Stimulated activated CD4-positive, alpha-beta T cell treated with anti-CD3 and anti-CD28 coated beads, Interleukin-2, amount 100 ng/mL, for 4 hours (primary cell): ENCODE measurements around the gene SPAM1.
"Not testable (repeated sequence)": the region's sequence is repeated elsewhere in the genome, so short reads cannot be mapped to it uniquely, and the experiment has no call there.

Experiments used
- DNase-seq: peaks from one replicate; pipeline ENCODE4 v3.0.0-alpha.2; 2020; ENCODE audit warnings: low read depth

SPAM1 gene

DNA sequence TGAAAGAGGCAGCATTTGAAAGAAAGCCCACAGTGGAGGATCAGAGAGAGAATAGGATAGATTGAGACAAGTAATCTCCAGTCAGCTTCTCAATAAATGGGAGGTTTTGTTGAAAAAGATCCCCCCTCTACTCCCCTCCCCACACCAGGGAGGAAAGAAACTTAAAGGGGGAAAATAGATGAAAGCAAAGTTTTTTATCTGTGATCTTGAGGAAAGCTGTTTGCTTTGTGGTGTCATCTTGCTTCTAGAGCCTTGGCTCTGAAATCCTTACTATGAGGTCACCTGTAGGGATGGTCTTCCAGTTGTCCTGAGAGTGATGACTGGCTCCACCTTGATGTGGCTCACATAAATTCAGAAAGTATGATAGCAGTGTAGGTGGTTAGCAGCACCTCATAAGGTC, at the start of gene SPAM1:
SPAM1 (plus strand) TSS at position 301 of the 400 bp plus-strand sequence. CDS start 28,330 bp downstream, outside the sequence.
- no peak for DNase-seq

GRCh38 chr7:123876557-123877256, 48.3 kb upstream of the SPAM1 start:
- no peak for DNase-seq

DNA sequence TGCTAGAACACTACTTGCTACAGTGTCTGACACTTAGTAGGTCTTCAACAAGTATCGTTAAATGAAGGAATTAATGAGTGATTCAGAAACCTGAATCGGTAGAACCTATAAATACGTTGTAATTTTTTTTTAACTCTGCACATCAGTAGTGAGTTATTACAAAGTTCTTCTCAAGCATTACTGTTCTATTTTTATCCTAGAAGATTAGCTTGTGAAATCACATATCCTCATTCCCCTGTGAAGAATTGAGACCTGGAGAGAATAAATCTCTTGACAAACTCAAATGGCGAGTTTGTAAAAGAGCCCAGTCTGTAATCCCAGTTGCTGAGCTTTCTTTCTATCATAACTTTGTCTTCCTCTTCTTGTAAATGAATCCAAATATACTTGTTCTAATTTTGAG, 45.4 kb upstream of the SPAM1 start:
- no peak for DNase-seq

DNA sequence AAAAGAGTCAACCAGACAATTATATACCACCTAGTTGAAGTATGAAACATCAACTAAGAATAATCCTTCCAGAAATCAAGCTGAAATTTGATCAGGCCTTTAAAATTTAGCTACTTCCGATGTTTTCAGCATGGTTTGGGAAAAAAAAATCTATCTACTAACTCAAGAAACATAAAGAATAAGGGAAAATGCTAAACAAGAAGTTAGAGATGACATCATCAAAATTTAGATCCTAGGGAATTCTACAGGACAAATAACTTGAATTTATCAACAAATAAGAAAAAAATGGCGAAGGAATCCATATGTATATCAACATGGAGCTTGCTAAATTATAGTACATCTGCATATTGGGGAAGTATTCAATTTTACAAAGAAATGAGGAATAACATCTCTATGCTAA, 43.7 kb upstream of the SPAM1 start:
- DNase-seq: no peak

- DNase-seq: no peak
These were observed 41.9 kb upstream of the SPAM1 start for GRCh38 chr7:123883154-123883553.

GRCh38 chr7:123888192-123888591, 36.8 kb upstream of the SPAM1 start:
- DNase-seq: no peak

DNA sequence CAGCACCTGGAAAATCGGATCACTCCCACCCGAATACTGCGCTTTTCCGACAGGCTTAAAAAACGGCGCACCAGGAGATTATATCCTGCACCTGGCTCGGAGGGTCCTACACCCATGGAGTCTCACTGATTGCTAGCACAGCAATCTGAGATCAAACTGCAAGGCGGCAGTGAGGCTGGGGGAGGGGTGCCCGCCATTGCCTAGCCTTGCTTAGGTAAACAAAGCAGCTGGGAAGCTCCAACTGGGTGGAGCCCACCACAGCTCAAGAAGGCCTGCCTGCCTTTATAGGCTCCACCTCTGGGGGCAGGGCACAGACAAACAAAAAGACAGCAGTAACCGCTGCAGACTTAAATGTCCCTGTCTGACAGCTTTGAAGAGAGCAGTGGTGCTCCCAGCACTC, 30.3 kb upstream of the SPAM1 start:
- not testable (repeated sequence) for DNase-seq

DNA sequence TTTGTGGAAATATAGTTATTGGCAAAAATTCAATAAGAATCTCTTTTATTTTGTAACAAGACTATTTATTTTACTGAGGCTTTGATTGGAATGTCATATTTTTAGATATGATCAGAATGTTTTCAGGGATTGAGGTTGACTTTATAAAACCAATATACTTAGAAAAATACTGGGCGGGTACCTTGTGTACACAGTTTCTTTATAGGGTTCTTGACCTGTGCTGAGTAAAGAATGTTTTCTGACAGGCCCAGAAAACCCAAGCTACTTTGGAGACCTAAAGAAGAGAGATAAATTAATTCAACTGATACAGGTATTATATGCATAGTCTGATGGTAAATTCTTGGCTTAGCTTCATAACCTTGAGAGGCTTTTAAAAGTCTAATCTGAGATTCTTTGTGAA, 23.9 kb upstream of the SPAM1 start:
- no peak for DNase-seq

DNA sequence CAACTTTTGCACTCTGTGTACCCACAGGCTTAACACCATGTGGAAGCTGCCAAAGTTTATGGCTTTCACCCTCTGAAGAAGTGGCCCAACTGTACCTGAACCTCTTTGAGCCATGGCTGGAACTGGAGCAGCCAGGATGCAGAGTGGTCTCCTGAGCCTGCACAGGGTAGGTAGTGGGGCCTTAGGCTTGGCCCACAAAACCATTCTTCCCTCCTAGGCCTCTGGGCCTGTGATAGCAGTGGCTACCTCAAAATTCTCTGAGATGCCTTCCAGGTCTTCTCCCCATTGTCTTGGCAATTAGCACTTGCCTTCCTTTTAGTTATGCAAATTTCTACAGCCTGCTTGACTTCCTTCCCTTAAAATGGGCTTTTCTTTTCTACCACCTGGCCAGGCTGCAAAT, 19.3 kb upstream of the SPAM1 start:
- DNase-seq: no peak

DNA sequence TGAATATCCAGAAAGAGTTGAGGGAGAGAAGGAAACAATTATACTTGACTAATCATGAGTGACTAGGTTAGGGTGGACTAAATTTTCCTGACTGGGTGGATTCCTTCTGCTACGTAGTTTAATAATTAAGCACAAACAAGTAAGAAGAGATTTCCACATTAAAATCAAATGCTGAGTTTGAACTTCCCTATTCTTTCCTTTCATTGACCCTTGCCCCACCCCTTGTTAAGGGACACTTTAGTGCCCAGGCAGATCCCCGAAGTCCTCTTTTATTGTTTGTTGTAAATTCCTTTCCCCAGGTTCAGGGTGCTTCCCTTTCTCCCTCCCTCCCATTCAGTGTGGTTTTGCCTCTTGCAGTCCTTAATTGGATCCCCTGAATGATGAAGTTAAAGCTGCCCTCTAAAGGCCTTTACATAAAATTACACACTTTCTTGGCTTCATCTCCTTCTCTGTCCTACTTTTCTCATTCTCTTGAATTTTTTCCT, 8.8 kb upstream of the SPAM1 start:
- DNase-seq: no peak

GRCh38 chr7:123917878-123918277, 7.2 kb upstream of the SPAM1 start:
- no peak for DNase-seq

DNA sequence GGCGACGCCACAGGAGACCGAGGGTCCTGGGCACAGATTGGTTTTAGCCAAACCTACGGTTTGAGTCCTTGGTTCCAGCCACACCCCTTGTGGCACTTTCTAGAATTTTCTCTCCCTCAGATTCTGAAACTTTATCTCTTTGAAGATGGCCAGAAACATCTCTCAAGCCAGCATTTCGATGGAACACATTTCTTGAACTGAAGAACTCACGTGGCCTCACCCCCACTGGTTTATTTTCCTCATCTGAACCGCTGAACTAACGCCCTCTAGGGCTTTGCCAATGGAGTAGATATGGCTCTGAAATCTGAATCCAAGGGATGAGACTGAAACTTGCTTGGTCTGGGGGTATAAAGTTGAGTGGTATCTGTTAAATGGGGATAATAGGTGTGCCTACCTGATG, 6.7 kb upstream of the SPAM1 start:
- DNase-seq: no peak

- DNase-seq: no peak
These were observed 1.4 kb upstream of the SPAM1 start for GRCh38 chr7:123923599-123923998.

DNA sequence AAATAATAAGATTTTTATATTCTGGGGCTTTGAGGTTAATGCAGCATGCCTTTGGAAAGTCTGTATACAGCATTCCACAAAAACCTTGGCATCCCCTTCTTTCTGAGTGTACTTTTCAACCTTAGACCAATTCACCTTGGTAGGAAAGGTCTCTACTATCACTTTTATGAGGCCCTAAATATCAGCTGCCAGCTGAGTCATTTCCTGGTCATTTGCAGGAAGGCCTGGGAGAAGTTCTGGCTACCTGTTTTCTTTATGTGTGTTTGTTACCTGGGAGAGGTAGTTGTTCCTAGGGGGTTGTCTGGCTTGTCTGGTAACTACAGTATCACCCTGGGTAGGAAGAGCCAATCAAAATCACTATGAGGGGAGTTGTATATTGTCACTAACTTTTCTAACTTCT, 4.1 kb downstream of the SPAM1 start:
- DNase-seq: no peak

DNA sequence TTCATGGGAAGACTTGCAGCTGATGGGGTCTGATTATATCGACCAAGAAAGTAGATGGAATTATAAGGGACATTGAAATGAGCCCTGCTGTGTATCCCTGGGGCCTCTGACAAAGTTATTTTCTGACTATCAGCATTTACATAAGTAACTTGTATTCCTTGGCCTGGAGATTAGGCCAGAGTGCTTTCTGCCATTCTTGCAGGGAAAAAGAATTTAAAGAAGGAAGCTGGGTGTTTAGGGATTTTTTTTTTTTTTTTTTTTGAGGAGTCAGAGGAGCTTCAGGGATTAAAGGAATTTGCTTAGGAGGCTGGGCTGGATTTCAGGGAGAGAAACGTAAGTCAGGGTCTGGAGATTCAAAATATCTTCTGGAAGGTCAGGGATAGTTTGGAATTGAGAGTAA, 4.6 kb downstream of the SPAM1 start:
- DNase-seq: no peak

GRCh38 chr7:123935436-123936381, 10.7 kb downstream of the SPAM1 start:
- DNase-seq: no peak

DNA sequence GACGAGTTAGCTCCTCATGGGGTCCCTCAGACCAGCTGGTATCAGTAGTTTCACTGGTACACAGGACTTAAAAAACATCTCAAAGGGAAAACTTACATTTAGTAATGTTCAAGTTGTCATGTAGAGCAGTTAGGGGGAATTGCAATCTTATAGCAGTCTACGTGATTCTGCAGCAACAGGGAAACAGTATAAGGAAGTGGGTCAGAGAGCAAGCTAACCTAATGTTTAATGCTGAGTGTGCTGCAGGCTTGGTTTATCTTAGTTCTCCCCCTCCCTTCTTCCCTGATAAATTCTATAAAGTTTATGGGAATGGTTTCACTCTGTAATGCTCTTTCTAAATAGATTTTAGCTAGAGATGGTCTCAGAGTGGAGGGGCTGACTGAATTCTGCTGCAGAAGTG, 11.3 kb downstream of the SPAM1 start:
- DNase-seq: no peak

DNA sequence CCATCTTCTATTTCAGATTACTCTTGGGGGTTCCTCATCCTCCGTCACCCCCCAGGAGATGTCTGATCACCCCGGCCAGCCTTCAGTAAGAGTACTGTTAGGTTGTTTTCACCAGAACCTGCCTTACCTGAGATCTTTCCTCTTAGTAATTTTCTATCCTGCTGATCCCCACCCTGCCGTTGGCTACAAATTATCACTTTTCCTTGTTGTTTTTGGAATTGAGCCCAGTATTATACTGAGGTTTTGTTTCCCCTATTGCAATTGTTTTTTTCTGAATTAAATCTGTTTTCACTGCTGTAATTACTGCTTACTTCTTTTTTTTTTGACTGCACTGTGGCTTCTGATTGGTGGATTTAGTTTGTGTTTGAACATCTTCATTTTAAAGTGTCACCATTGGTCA, 14.7 kb downstream of the SPAM1 start:
- no peak for DNase-seq

DNA sequence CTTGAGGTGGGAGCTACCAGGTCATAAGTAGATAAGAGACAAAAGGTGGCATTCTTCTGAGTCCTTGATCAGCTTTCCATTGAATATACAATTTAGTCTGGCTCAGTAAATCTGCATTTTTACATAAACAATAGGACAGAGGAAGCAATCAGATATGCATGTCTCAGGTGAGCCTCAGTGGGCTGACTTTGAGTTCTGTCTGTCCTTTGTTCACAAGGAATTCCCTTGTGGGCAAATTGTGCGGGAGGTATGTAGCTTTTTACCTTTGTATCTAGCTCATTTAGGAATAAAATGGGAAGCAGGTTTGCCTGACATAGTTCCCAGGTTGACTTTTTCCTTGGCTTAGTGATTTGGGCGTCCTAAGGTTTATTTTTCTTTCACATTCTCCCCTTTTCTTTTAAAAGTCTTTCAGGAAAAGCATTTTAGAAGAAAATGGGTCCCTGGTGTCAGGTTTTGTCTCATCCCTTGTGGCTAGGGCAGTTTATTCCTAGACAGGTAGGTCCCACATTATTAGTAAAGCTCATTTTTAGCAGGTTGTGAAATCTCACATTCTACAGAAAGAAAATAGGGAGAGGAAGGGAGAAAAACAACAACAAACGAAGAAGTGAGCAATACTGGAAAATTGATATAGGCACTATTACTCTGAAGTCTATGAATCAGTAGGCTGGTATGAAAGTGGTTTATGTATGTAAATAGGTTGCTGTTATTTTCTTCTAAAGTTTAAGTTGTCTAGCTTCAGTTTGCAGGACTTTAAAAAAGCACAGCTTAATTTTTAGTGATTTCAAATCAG, 16.5 kb downstream of the SPAM1 start:
- DNase-seq: no peak

GRCh38 chr7:123944395-123944794, 19.4 kb downstream of the SPAM1 start:
- no peak for DNase-seq

DNA sequence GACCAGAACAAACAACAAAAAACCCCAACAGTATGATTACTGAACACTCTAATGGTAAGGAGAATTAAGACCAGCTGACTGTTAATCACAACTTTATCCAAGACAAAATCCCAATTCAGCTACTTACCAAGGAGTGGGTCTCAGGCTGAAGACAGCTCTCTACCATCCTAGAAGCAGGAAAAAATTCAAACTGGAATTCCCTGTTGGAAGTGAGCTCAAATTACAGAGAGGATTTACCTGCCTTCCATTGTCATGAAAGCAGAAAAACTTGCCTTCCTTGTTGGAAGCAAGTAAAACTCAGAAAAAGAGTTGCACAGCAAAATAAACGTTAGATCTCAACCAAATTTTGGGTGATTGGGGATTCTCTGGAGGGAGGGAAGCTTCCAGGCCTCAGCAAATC, 20.9 kb downstream of the SPAM1 start:
- DNase-seq: no peak

- no peak for DNase-seq
These were observed 23.1 kb downstream of the SPAM1 start for GRCh38 chr7:123948136-123948535.
